NCI-H524 treated with DMSO at 0.1 percent for 48 hours (cell line): ENCODE results near the gene FARP1.

Source experiments
- DNase-seq: peaks from one replicate; lab custom pipeline; 2025; lab: John Stamatoyannopoulos, UW

FARP1 gene

DNA sequence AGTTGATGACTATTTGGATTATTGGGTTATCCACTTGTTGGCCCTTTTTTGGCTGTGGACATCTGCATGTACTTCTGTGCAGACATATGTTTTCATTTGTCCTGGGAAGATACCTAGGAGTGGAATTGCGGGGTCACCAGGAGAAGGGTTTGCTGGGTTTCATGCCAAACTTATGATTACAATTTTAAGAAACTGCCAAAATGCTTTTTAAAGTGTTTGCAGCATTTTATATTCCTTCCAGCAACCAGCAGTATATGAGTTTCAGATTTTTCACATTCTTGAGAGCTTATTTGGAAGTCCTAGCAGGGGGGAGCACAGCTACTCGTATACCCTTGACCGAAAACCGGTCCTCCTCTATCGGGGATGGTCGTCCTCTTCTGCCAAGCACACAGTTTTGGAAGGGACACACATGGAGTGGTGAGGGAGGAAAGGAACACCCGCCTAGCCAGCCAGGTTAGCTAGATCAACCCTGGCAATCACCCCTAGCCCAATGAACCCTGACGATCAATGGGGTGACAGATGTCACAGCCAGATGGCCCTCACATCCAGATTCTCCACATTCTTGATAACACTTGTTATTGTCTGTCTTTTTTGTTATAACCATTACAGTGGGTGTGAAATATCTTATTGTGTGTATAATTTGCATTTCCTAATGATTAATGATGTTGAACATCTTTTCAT lies 60.9 kb downstream of the FARP1 start:
- DNase-seq = peak; percentile 30

DNA sequence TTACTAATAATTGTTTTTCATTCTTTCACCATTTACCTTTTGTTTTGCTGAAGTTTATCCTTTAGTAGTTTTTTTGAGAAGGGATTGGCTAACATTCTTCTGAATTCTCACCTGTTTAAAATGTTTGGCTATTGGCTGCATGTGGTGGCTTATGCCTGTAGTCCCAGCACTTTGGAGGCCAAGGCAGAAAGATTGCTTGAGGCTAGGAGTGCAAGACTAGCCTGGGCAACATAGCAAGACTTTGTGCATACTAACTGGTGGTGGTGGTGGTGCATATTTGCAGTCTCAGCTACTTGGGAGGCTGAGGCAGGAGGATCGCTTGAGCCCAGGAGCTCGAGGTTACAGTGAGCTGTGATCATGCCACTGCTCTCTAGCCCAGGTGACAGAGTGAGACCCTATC lies 61.7 kb downstream of the FARP1 start:
- DNase-seq = no peak

DNA sequence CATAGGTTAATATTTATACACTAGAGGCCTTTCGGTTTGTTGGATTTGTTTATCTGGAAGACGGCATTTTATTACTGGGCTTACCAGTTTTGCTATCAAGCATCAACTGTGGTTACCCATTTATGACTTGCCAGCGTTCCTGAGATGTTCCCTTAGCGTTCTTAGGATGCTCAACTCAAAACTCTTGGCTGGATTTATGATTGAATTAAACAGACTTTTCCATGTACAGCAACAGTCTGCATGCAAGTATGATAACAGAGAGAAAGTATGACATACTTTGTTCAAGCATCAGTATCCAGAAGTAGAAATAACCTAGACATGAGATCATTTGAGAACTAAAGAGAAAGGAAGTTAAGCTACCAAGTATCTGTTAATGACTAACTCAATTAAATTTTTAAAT lies 64.1 kb downstream of the FARP1 start:
- DNase-seq = no peak

GRCh38 chr13:98207416-98207815 lies 64.5 kb downstream of the FARP1 start:
- DNase-seq = no peak

DNA sequence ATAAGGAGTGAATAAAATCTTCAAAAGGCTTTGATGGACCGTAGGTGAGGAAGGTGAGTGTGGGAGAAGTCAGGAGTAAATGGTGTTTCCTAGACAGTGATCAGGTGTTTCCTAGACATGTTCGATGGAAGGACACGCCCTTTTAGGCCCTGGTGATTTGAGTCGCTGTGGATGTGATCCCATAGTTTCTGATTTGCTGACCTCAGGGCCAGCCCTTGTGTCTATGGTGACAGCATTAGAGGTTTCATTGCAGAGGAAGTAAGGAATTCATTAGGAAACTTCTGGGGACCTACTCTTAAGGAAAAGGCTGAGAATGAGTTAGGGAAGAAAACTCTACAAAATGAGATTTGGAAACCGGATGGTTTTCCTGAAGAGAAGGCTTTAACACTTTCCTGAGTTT lies 65.7 kb downstream of the FARP1 start:
- no peak for DNase-seq

GRCh38 chr13:98212763-98213162 lies 69.9 kb downstream of the FARP1 start:
- no peak for DNase-seq

GRCh38 chr13:98213354-98213753 lies 70.5 kb downstream of the FARP1 start:
- DNase-seq = no peak

- peak; percentile 57 for DNase-seq
Measured at GRCh38 chr13:98214008-98214643, 71.2 kb downstream of the FARP1 start.

DNA sequence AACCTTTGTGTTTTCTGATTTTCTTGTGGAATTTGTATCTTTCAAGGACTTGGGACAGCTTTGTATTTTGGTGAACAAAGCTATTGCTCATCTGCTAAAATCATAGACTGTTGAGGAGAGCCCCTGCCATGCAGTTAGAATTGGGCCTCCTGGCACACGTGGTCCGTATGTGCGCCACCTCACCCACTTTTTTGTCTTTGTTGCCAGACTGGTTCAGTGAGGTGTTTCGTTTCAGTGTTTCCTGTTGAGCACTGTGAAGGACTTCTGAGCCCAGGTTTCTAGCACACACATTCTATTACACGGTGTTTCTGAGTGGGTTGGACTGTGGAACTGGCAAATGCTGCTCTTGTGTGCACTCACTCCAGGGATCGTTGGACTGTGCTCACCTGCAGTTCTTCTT lies 71.8 kb downstream of the FARP1 start:
- no peak for DNase-seq

DNA sequence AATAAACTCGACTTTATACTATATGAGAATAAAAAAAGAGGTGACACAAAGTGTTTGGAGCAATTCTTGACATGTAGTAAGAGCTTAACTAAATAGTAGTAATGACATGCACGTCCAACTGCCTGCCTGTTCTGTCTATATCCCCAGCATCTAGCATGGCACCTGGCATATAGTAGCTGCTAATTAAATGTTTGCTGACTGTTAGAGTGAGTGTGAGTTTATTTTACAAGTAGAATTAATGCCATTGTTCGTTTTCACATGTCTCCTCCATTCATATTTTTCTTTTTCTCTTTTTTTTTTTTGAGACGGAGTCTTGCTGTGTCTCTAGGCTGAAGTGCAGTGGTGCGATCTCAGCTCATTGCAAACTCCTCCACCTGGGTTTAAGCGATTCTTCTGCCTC lies 72.6 kb downstream of the FARP1 start:
- DNase-seq = no peak

DNA sequence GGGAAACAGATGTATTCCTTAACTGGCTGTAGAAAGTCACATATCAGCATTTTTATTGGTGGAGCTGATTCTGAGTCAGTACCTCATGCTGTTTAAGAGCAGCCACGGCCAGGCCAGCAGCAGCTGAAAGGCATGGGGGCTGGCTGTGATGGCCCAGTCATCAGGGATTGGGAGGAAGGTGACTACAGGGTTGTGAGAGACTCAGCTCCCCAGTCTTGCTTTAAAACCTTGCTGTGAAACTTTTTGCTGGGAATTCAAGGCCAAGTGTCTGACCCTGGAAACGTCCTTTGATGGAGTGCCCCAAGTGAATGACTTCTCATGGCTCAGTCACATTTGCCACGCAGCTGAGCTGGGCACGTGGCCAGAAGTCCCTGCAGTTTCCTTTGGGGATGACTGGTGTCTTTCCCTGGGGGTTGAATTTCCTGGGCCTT lies 73.3 kb downstream of the FARP1 start:
- no peak for DNase-seq

GRCh38 chr13:98216711-98217285 lies 73.9 kb downstream of the FARP1 start:
- DNase-seq = no peak

DNA sequence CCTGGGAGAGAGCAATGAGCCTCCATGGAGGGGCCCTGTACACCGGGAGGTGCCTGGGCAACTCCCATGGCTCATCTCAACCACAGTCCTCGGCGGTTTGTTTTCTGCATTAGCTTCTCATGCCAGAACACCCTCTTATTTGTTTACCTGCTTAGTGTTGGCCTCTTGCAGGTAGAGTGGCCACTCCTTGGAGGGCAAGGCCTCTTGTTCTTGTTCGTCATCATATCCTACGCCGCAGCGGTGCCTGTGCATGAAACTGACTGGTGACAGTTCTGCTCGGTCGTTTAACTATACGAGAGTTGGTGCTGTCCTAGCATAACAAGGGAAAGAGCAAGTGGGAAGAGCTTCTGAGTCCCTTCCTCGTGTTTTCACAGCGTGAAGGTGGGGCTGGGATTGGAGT lies 74.7 kb downstream of the FARP1 start:
- DNase-seq = no peak

- no peak for DNase-seq
Measured at GRCh38 chr13:98219685-98220084, 76.8 kb downstream of the FARP1 start.

DNA sequence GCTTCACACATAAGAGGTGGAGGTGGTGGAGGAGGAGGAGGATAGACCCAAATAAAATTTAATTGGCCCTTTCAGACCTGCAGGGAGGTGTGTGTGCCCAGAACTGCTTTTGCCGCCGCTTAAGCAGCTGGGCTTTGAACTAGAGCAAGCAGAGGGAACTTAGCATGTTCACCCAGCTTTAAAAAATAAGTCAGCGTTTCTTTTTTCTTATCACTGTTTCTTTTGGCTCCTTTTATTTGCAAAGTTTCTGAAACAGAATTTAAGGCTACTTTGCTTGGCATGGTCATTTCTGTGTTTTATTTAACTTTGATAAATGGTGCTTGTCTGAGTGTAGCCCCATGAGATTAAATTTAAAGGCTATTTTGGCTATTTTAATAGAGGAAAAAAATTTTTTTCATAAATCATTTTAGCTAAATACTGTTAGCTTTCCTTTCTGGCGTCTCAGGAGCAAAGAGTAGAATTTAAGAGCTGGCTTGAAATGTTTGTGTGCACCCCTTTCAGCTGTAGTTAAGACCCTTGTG lies 77.4 kb downstream of the FARP1 start:
- no peak for DNase-seq

DNA sequence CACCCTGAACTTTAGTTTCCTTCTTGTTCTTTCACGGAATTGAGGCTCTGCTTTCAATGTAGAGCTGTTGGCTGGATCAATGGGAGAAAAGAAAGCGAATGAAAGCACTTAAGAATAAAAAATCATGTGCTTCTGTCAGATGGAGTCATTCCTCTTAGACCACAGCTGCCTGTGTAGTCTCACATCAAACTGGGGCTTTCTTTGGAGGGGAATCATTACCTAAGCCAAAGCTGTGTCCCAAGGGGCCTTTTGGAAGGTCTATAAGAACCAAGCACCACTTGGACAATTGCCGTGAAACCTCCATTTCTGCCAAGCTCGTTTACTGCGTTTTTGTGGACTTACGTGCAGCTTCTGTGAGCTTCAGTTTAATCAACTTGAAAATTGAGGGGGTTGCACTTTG lies 78.3 kb downstream of the FARP1 start:
- no peak for DNase-seq

- DNase-seq = no peak
Measured at GRCh38 chr13:98222081-98222554, 79.2 kb downstream of the FARP1 start.

- DNase-seq = no peak
Measured at GRCh38 chr13:98222816-98223215, 79.9 kb downstream of the FARP1 start.

DNA sequence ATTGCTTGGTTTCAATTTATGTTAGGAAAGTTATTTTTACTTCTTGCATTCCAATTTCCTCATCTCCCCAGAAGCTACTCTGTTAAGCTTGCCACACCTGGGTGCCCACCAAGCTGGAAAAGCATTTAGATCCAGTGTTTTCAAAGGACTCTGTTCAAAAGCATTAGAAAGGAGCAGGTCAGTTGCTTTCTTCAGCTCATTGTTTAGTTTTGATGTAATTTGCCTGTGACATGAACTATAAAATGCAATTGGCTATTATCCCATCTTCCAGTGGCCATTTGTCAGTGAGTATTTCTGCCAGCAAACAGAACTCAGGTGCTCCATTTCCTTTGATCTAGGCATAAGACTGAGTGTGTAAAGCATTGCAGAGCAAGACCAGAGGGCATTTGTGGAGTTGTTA lies 80.8 kb downstream of the FARP1 start:
- DNase-seq = no peak

GRCh38 chr13:98224557-98224956 lies 81.7 kb downstream of the FARP1 start:
- DNase-seq = no peak

DNA sequence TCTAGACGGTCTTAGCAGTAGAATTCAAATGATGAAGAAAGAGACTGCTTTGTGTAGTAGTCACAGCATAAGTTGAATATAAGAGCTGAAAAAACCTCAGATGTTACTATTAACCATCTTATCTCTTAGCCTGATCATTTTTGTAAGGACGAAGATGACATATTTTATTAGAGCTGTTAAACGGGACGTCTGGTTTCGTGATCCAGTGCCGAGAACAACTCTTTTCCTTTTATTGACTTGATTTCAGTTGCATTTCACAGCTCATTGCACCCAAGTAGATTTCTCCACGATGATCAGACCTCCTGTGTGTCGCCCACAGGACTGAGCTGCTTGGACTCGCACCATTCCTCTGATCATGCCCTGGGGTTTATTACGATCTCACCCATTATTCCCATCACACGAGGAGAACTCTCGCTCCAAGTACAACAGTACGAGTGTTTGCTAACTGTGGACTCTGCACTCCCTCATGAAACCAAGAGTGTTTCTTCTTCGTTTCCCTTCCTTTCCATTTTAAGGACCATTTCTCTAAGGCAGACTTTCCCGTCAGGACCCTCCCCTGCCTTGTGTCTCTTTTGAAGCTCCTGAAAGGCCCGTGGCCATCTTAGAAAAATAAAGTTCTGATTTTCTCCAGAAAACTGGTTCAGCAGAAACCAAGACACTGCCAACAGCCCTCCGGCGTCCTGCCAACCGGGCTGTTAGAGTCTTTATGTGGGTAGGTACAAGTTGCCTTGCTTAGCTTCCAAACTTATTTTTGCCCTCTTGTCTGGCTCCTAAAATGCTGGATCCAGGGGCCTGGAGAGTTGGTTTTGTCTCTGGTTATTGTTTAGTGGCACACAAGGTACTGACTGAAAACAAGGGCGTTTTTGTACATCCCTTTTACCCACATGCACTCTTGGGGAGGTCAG lies 82.4 kb downstream of the FARP1 start:
- DNase-seq = no peak

DNA sequence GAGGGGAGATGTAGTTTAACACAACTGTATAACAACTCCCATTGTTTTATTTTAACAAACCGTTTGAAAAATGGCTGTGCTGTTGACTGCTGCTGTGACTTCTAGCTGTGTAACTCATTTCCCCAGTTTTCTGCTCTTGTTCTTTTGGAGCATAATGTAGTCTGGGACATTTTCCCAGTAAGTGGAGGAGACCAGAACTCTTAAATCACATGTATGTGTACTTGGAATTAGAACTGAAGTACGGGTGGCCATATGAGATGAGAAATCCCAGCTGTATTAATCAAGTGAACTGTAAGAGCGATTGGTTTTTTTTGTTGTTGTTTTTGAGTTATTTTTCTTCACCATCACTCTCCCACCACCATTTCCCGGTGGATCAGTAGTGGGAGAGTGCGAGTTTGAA lies 83.6 kb downstream of the FARP1 start:
- no peak for DNase-seq
